CD4-positive, alpha-beta memory T cell (primary cell): ENCODE measurements around the gene FAM227B. TPM values are rescaled to one million over a fixed set of nuclear protein-coding genes. Genes with fewer than 3 reads are reported as not detected.
"Not testable (repeated sequence)": the region's sequence is repeated elsewhere in the genome, so short reads cannot be mapped to it uniquely, and the experiment has no call there.

Experiments
- CTCF ChIA-PET: fragments of 350-600 bp; sonication (Branson Sonifier 250); formaldehyde crosslinking; loops from one replicate; lab custom pipeline; 2021; ENCODE audit warnings: inconsistent platforms; ENCODE audit not compliant: partially characterized antibody; lab: Charles Lee
- POLR2A ChIA-PET: fragments of 350-600 bp; sonication (Branson Sonifier 250); formaldehyde crosslinking; loops from one replicate; lab custom pipeline; 2021; ENCODE audit not compliant: partially characterized antibody; lab: Charles Lee
- DNase-seq, 5 donors: peaks; one replicate each; pipeline versions ENCODE4 v3.0.0 to v3.0.0-alpha.2; 2020 to 2022; ENCODE audit warnings: mixed read lengths in 1 of 5
- H3K27ac ChIP-seq: one replicate; pipeline ENCODE4 v1.7.0; 2013; ENCODE audit warnings: low read depth, low read length
- H3K27me3 ChIP-seq: 2 replicates; pipeline ENCODE4 v1.7.0; 2013; ENCODE audit warnings: mild to moderate bottlenecking, low read length, moderate library complexity; ENCODE audit not compliant: insufficient read depth
- H3K36me3 ChIP-seq: 2 replicates; pipeline ENCODE4 v1.7.0; 2013; ENCODE audit warnings: mild to moderate bottlenecking, low read length, moderate library complexity; ENCODE audit not compliant: insufficient read depth
- H3K4me1 ChIP-seq: 2 replicates; pipeline ENCODE4 v1.7.0; 2013; ENCODE audit warnings: mild to moderate bottlenecking, low read length, moderate library complexity; ENCODE audit not compliant: insufficient read depth
- H3K4me3 ChIP-seq, 2 donors: one replicate each; pipeline ENCODE4 v1.7.0; 2013; ENCODE audit warnings: low read length in 2 of 2, mild to moderate bottlenecking in 1 of 2
- H3K9me3 ChIP-seq, 2 donors: one replicate each; pipeline ENCODE4 v1.7.0; 2013; ENCODE audit warnings: low read length in 2 of 2, control low read depth in 1 of 2; ENCODE audit not compliant: control insufficient read depth in 1 of 2
- H3K27ac Mint-ChIP-seq, 7 donors: one replicate each; pipeline ENCODE4 v1.8.0; 2020 to 2021; ENCODE audit warnings: mixed read lengths in 7 of 7, mild to moderate bottlenecking in 6 of 7, inconsistent platforms in 3 of 7, moderate library complexity in 3 of 7
- H3K27me3 Mint-ChIP-seq, 2 donors: one replicate each; pipeline ENCODE4 v1.8.0; 2020 to 2021; ENCODE audit warnings: mixed read lengths in 2 of 2
- H3K36me3 Mint-ChIP-seq, 2 donors: one replicate each; pipeline ENCODE4 v1.8.0; 2020 to 2021; ENCODE audit warnings: mixed read lengths in 2 of 2, inconsistent platforms in 1 of 2, mild to moderate bottlenecking in 1 of 2
- H3K4me1 Mint-ChIP-seq, 4 donors: one replicate each; pipeline ENCODE4 v1.8.0; 2020 to 2021; ENCODE audit warnings: mixed read lengths in 4 of 4, mild to moderate bottlenecking in 1 of 4
- H3K4me3 Mint-ChIP-seq, 8 donors: one replicate each; pipeline ENCODE4 v1.8.0; 2020 to 2021; ENCODE audit warnings: mixed read lengths in 8 of 8, mild to moderate bottlenecking in 7 of 8, moderate library complexity in 6 of 8, inconsistent platforms in 3 of 8
- H3K9me3 Mint-ChIP-seq, 8 donors: one replicate each; pipeline ENCODE4 v1.8.0; 2020 to 2021; ENCODE audit warnings: mixed read lengths in 8 of 8, mild to moderate bottlenecking in 5 of 8, inconsistent platforms in 3 of 8, moderate library complexity in 1 of 8
- intact Hi-C: fragments of 100-400 bp; cut with micrococcal nuclease; formaldehyde crosslinking; loops from one replicate; pipeline ENCODE4 v1.15.1; 2023
- polyA plus RNA-seq, 2 donors: library from polyadenylated mRNA; unstranded; fragments of 300-500 nt; fragmentation: Illumina TruSeq; gene quantifications; one replicate each; pipeline ENCODE4 v1.2.3, GENCODE V29; 2021
- total RNA-seq, 2 experiments: library from RNA; stranded (reverse); gene quantifications; one replicate each; pipeline ENCODE4 v1.2.3, GENCODE V29; 2021

The FAM227B gene
- total and polyA plus RNA-seq, 4 experiments from 2014 or later: 11.5 to 18.4 (median 13.2) TPM

- Mint-ChIP-seq H3K9me3 (peaks cover 0 to 16% (median 7%) of the 10 kb centered on the region in 8 donors), H3K4me1 (peaks cover 25 to 51% (median 34%) of the 10 kb centered on the region in 4 donors), H3K27me3 (no peaks in the 10 kb centered on the region), H3K27ac (peak overlapping the region; percentile 98 to 99 (median 99)), H3K4me3 (peak overlapping the region; percentile 95 to 99 (median 98)), H3K36me3 (peaks cover 24 to 27% of the 10 kb centered on the region in 2 donors)
- peaks cover 22% of the 10 kb centered on the region for H3K4me1 ChIP-seq
- CTCF ChIA-PET: interaction anchor here (1.6 kb wide), 1 partner anchor 383 kb away, joined by 3 read pairs; no protein-coding TSS in a partner anchor
- no peaks in the 10 kb centered on the region for H3K9me3 ChIP-seq
- peak overlapping the region; percentile 80 to 92 for H3K4me3 ChIP-seq
- H3K36me3 ChIP-seq: no peaks in the 10 kb centered on the region
- DNase-seq: no peak
- H3K27ac ChIP-seq: peak overlapping the region; percentile 71
- intact Hi-C loops: loop anchor here (1.0 to 10.0 kb wide), 8 partner anchors 465 to 1287 kb away; partner anchors contain the start of genes AP4E1, CEP152, COPS2 and SECISBP2L
- POLR2A ChIA-PET: interaction anchor here (0.7 to 3.1 kb wide), 11 partner anchors 11 to 1288 kb away, joined by 3 to 25 read pairs (median 6); partner anchors contain the start of genes CEP152, COPS2, EID1 and FGF7
- no peaks in the 10 kb centered on the region for H3K27me3 ChIP-seq
These were observed 419 bp downstream of the FAM227B start for GRCh38 chr15:49620199-49620598.

DNA sequence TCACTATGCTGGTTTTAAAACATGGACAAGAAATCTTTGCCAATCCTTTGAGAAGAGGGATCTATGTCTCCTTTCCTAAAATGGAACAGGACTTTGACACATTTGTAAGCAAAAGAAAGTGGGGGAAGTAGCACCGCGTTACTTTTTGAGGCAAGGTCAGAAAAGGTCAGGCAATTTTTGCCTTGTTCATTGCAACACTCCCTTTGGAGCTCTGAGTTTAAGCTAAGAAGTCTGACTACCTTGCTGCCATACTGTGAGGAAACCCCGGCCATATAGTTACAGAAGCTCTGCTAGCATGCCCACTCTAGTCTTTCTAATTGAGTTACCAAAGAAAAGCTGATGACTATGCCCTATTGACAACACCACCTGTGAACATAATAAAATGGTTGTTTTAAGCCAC lies 1.4 kb downstream of the FAM227B start:
- ChIA-PET CTCF (interaction anchor here (1.6 kb wide), 1 partner anchor 384 kb away, joined by 3 read pairs; no protein-coding TSS in a partner anchor), POLR2A (interaction anchor here (3.0 to 3.1 kb wide), 2 partner anchors 735 to 741 kb away, joined by 23 to 25 read pairs; partner anchors contain the start of genes EID1 and GABPB1)
- Mint-ChIP-seq H3K4me3 (peak overlapping the region in 3 of 8 donors; percentile 43 to 95 (median 50)), H3K36me3 (peaks cover 29 to 31% of the 10 kb centered on the region in 2 donors), H3K27ac (peak overlapping the region in 4 of 7 donors; percentile 50 to 99 (median 90)), H3K9me3 (peaks cover 0 to 24% (median 14%) of the 10 kb centered on the region in 8 donors), H3K4me1 (peaks cover 25 to 51% (median 34%) of the 10 kb centered on the region in 4 donors), H3K27me3 (no peaks in the 10 kb centered on the region)
- Histone ChIP-seq H3K27me3 (no peaks in the 10 kb centered on the region), H3K4me3 (no peak overlapping the region), H3K9me3 (peaks cover 0 to 8% of the 10 kb centered on the region in 2 donors), H3K27ac (no peak overlapping the region), H3K4me1 (peaks cover 22% of the 10 kb centered on the region), H3K36me3 (no peaks in the 10 kb centered on the region)
- DNase-seq: no peak
- intact Hi-C loops: no loop called here

DNA sequence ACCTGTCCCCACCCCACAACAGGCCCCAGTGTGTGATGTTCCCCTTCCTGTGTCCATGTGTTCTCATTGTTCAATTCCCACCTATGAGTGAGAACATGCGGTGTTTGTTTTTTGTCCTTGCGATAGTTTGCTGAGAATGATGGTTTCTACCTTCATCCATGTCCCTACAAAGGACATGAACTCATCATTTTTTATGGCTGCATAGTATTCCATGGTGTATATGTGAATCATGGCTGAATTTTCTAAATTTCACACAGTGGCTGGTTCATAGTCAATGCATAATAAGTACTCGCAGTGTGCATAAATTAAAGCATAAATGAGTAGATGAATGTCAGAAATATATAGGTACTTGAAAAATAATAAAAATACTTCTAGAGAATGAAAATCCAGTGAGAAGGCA lies 8.4 kb downstream of the FAM227B start:
- POLR2A ChIA-PET, H3K4me1 ChIP-seq, CTCF ChIA-PET, H3K4me3 ChIP-seq, H3K27me3 Mint-ChIP-seq, H3K27ac Mint-ChIP-seq, intact Hi-C loops, H3K4me3 Mint-ChIP-seq, H3K9me3 ChIP-seq, DNase-seq, H3K4me1 Mint-ChIP-seq, H3K27ac ChIP-seq, H3K36me3 ChIP-seq, H3K27me3 ChIP-seq: not testable (repeated sequence)
- peaks cover 0 to 28% (median 20%) of the 10 kb centered on the region in 8 donors for H3K9me3 Mint-ChIP-seq
- H3K36me3 Mint-ChIP-seq: peaks cover 32 to 60% of the 10 kb centered on the region in 2 donors

GRCh38 chr15:49610157-49610918 lies 10.3 kb downstream of the FAM227B start:
- no peaks in the 10 kb centered on the region for H3K27me3 Mint-ChIP-seq
- H3K9me3 ChIP-seq: peaks cover 0 to 9% of the 10 kb centered on the region in 2 donors
- no peaks in the 10 kb centered on the region for H3K27me3 ChIP-seq
- no peak overlapping the region for H3K27ac ChIP-seq
- ChIA-PET CTCF (no interaction called here), POLR2A (interaction anchor here (1.5 kb wide), 1 partner anchor 11 kb away, joined by 4 read pairs; the partner anchor contains the start of genes DTWD1 and FAM227B)
- no peak for DNase-seq
- H3K9me3 Mint-ChIP-seq: peaks cover 0 to 29% (median 14%) of the 10 kb centered on the region in 8 donors
- H3K4me3 ChIP-seq: no peak overlapping the region
- H3K4me1 ChIP-seq: no peaks in the 10 kb centered on the region
- peaks cover 36 to 65% of the 10 kb centered on the region in 2 donors for H3K36me3 Mint-ChIP-seq
- H3K36me3 ChIP-seq: no peaks in the 10 kb centered on the region
- no peaks in the 10 kb centered on the region for H3K4me1 Mint-ChIP-seq
- intact Hi-C loops: no loop called here
- H3K27ac Mint-ChIP-seq: no peak overlapping the region
- no peak overlapping the region for H3K4me3 Mint-ChIP-seq

GRCh38 chr15:49606594-49606993 lies 14.0 kb downstream of the FAM227B start:
- no peak overlapping the region for H3K27ac Mint-ChIP-seq
- no peaks in the 10 kb centered on the region for H3K4me1 Mint-ChIP-seq
- Histone ChIP-seq H3K9me3 (no peaks in the 10 kb centered on the region), H3K4me3 (no peak overlapping the region), H3K4me1 (no peaks in the 10 kb centered on the region), H3K27me3 (no peaks in the 10 kb centered on the region), H3K27ac (no peak overlapping the region), H3K36me3 (no peaks in the 10 kb centered on the region)
- H3K27me3 Mint-ChIP-seq: no peaks in the 10 kb centered on the region
- ChIA-PET CTCF (no interaction called here), POLR2A (no interaction called here)
- peaks cover 0 to 40% (median 28%) of the 10 kb centered on the region in 8 donors for H3K9me3 Mint-ChIP-seq
- no peak overlapping the region for H3K4me3 Mint-ChIP-seq
- no peak for DNase-seq
- H3K36me3 Mint-ChIP-seq: peaks cover 32 to 52% of the 10 kb centered on the region in 2 donors
- intact Hi-C loops: no loop called here

GRCh38 chr15:49605588-49605987 lies 15.0 kb downstream of the FAM227B start:
- POLR2A ChIA-PET: no interaction called here

More at GRCh38 chr15:49605588-49605987, 15.0 kb downstream of the FAM227B start:
- H3K27me3 Mint-ChIP-seq: no peaks in the 10 kb centered on the region
- Histone ChIP-seq H3K27ac (no peak overlapping the region), H3K4me3 (no peak overlapping the region), H3K9me3 (no peaks in the 10 kb centered on the region), H3K27me3 (no peaks in the 10 kb centered on the region), H3K4me1 (no peaks in the 10 kb centered on the region), H3K36me3 (no peaks in the 10 kb centered on the region)
- peaks cover 34 to 49% of the 10 kb centered on the region in 2 donors for H3K36me3 Mint-ChIP-seq
- DNase-seq: no peak
- CTCF ChIA-PET: no interaction called here
- no peak overlapping the region for H3K4me3 Mint-ChIP-seq
- intact Hi-C loops: no loop called here
- no peaks in the 10 kb centered on the region for H3K4me1 Mint-ChIP-seq
- H3K27ac Mint-ChIP-seq: no peak overlapping the region
- peaks cover 0 to 46% (median 34%) of the 10 kb centered on the region in 8 donors for H3K9me3 Mint-ChIP-seq
